Measurements from ENCODE around the gene USP48.

DNA sequence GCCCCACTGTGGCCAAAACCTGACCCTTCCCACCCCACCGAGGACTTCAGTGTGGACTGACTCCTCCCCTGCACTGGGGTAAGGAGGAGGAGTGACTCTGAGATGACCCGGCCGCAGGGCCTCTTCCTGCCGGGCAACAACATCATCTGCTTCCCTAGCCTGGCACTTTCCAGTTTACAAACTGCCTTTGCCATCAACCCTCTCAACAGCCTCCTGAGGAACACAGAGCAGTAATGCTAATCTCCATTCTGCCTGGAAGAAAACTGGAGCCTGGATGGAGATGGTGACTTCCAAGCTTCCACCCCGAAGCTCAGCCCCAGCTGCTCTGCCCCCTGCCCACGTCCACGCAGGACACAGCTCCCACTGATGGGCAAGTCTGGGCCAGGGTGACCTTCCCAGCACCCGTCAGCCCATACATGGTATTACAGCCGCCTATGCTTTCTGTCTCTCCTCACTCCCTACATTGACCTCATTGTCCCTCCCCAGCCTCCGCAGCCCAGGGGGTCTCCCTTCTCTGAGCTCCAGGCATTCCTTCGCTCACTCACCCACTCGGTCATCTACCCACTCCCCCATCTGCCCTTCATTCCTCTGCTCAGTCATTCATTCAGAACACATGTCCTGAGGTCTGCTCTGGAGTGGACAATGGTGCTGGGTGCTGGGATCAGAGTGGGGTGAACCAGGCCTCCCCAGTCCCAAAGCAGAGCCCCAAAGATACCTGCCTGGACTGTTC lies 148.0 kb downstream of the USP48 start:
- TF ChIP-seq CTCF (conservative IDR thresholded peaks at IDR 0.05; ENCODE audit: low read depth, low read length) (no peak), POLR2A (IDR thresholded peaks at IDR 0.05; ENCODE audit: low read depth, low read length) (no peak)

Measured in IMR-90 (cell line).